NCI-H446 treated with DMSO at 0.1 percent for 48 hours (cell line): Measurements from ENCODE around the gene C1orf226.

ENCODE experiments used
- DNase-seq: peaks from one replicate; lab custom pipeline; 2025; lab: John Stamatoyannopoulos, UW

Gene C1orf226

GRCh38 chr1:162365284-162366020, 16.1 kb upstream of the C1orf226 start:
- no peak for DNase-seq

- DNase-seq = no peak
These were observed 15.4 kb upstream of the C1orf226 start for GRCh38 chr1:162366149-162366548.

DNA sequence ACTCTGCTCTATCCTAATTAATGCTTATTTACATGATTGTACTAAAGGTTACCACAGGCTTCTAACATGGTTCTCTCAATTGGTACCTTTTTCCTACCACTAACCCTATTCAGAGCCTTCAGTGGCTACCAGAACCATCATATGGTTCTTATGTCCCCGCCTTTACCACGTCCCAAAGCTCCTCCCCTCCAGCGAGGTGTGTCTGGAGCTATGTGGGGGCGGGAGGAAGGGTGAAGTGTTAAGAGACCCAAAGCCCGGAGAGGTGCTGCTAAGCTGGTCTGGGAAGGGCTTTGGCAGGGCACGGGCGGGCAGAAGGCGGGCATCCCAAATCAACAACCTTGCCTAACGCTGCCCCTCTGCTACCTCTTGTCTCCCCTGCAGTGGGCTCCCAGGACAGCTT, 14.9 kb upstream of the C1orf226 start:
- no peak for DNase-seq

GRCh38 chr1:162367073-162367472, 14.5 kb upstream of the C1orf226 start:
- DNase-seq = no peak

DNA sequence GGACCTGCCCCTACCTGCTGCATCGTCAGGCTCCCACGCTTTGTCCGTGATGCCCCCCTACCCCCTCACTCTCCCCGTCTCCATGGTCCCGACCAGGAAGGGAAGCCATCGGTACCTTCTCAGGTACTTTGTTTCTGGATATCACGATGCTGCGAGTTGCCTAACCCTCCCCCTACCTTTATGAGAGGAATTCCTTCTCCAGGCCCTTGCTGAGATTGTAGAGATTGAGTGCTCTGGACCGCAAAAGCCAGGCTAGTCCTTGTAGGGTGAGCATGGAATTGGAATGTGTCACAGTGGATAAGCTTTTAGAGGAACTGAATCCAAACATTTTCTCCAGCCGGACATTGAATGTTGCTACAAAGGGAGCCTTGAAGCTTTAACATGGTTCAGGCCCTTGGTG, 13.8 kb upstream of the C1orf226 start:
- no peak for DNase-seq

DNA sequence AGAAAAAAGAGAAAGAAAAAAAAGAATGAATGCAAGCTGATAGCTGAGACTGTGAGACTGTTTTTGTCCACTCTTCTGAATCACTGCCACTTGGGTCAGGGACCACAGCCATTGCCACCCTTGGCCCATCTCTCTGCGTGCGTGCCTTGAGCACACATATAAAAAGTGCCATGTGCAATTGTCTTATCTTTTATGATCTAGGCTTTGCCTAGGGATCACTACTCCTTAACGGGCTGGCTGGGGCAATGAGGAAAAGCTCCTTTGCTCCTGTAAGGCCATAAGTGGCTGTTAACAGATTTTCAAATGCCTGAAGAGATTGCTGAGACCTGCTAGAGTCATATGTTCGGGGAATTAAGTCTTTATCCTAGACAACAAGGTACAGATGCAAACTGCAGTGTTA, 13.1 kb upstream of the C1orf226 start:
- no peak for DNase-seq

DNA sequence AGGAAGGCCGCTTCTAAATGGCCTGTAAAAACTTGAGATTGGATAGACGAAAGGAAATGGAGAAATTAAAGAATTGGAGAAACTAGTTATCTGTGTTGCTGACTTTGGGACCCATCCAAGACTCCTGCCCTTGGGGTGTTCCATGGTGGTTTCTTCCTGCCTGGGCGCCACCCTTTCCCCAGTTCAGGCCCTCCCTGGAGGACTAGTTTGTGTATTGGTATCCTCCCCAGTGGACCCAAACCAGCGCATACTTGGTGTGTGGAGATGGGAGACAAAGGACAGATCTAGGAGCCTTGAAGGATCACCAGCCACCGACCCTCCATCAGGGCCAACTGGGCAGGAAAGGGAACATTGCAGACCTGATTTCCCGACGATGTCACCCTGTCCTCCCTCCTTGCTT, 12.0 kb upstream of the C1orf226 start:
- no peak for DNase-seq

- DNase-seq = no peak
These were observed 11.4 kb upstream of the C1orf226 start for GRCh38 chr1:162370161-162370560.

- DNase-seq = no peak
These were observed 10.8 kb upstream of the C1orf226 start for GRCh38 chr1:162370721-162371120.

GRCh38 chr1:162371611-162372010, 9.9 kb upstream of the C1orf226 start:
- DNase-seq = no peak

GRCh38 chr1:162372159-162373071, 9.1 kb upstream of the C1orf226 start:
- no peak for DNase-seq

DNA sequence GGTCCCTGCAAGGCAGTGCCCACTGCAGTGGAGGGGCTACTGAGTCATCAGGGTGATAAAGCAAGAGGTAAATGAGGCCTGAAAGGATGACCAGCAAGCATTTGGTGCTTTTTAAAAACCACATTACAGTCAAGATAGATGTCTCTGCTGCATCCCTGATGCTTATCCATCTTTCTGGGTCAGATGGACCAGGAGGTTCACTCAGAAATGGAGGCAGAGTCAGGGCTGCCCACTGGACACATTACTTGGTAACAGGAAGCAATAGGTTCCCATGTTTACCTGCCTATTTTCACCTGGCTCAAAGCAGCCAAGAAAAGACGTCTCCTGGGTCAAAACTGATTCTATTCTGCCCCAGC, 8.5 kb upstream of the C1orf226 start:
- DNase-seq = no peak

DNA sequence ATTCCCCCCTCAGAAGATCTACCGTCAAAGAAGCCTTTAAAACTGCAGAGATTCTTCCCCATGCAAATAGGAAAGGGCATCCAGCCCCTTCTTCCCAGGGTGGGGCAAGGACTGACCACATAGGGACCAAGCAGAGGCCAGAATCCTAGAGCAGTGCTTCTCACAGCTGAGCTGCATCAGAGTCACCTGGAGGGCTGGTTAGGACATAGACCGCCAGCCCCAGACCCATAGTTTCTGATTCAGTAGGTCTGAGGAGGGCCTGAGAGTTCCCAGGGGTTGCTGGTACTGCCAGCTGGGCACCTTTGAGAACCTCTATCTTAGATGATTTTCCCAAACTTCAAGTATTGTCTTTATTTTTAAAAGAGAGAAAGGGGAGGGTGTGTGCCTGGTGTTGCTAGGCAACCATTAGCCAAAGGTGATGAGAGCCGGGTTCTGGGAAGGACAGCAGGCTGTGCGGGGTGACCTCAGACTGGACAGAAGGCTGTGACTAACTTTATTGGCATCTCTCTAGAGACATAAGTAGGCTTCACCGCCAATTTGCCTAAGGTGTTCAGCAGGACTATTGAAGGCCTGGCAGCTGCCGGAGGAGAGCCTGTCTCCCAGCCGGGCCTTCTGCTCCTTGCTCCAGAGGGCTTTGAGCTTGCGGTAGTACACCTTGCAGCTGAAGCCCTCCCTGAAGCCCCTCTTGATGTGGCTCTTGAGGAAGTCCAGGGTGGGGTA, 7.8 kb upstream of the C1orf226 start:
- DNase-seq = no peak

- DNase-seq = no peak
These were observed 7.1 kb upstream of the C1orf226 start for GRCh38 chr1:162374406-162374805.

DNA sequence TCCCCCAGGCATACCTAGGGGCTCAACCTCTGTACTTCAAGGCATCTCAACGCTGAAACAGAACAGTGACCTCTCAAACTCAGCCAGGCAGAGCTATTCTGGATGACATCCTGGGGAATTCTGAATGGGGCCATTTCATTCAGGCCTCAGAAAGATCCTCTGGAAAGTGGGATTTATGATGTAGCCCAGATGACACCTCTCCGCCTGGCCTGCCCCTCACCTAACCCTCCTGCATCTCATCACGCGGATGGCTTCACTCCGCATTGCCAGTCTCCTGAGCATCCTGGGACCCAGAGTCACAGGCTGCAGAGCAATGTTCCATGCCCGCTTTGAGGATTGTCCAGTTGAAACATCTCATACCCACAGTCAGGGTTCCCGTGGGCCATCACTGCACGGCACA, 6.1 kb upstream of the C1orf226 start:
- no peak for DNase-seq

DNA sequence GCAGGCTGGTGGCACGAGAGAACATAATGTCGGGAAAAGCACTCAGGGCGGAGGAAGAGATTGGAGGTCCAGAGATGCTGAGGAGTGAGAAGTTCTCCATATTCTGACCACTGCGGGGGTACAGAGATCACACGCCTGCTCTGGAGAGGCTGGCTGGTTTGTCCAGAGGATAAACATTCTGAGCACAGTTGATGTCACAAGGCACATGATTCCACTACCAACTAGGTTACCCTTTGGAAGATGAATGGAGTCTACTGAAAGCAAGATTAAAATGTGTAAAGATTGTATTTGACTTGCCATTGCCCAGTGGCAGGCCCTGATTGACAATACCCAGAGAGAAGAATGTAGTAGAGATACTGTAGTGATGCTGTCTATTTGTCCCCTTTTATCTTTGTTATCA, 4.8 kb upstream of the C1orf226 start, which contains the start of gene SPATA46:
SPATA46 (minus strand) TSS at position 164 of the 400 bp plus-strand sequence; CDS start at position 100, 64 bp downstream.
- DNase-seq = no peak

- DNase-seq = no peak
These were observed 1.3 kb upstream of the C1orf226 start for GRCh38 chr1:162380061-162380846.

GRCh38 chr1:162381941-162382750, 618 bp downstream of the C1orf226 start:
- DNase-seq = no peak

- DNase-seq = no peak
These were observed 1.6 kb downstream of the C1orf226 start for GRCh38 chr1:162383091-162383490.

GRCh38 chr1:162383516-162383915, 2.0 kb downstream of the C1orf226 start:
- DNase-seq = no peak

GRCh38 chr1:162384116-162384515, 2.6 kb downstream of the C1orf226 start:
- DNase-seq = no peak
